LNCaP clone FGC (cell line): Measurements from ENCODE around the gene NEDD4L.
"Not testable (repeated sequence)": the region's sequence is repeated elsewhere in the genome, so short reads cannot be mapped to it uniquely, and the experiment has no call there.

Experiments
- DNase-seq: peaks from one replicate; pipeline ENCODE4 v3.0.0-alpha.2; 2011; ENCODE audit warnings: low read depth
- H3K4me3 ChIP-seq: 2 replicates; pipeline ENCODE4 v1.5.1; 2011; ENCODE audit warnings: mild to moderate bottlenecking, low read depth, low read length, control low read depth
- CTCF ChIP-seq: IDR thresholded peaks from 2 replicates; pipeline ENCODE4 v1.5.1; 2012; ENCODE audit warnings: mild to moderate bottlenecking; ENCODE audit not compliant: control insufficient read depth, insufficient read depth; ENCODE audit errors: extremely low read depth

The NEDD4L gene

GRCh38 chr18:58379443-58379842 lies 335.4 kb downstream of the NEDD4L start:
- no peak for DNase-seq
- no peak overlapping the region for H3K4me3 ChIP-seq
- TF ChIP-seq CTCF = no peak

- not testable (repeated sequence) for H3K4me3 ChIP-seq, DNase-seq
Observed at GRCh38 chr18:58380113-58380512, 336.1 kb downstream of the NEDD4L start.

- TF ChIP-seq CTCF = no peak
- no peak for DNase-seq
- H3K4me3 ChIP-seq = no peak overlapping the region
Observed at GRCh38 chr18:58381676-58382411, 337.8 kb downstream of the NEDD4L start.

GRCh38 chr18:58382446-58382845 lies 338.4 kb downstream of the NEDD4L start:
- H3K4me3 ChIP-seq = no peak overlapping the region
- DNase-seq = no peak
- TF ChIP-seq CTCF = no peak

GRCh38 chr18:58385472-58385871 lies 341.4 kb downstream of the NEDD4L start:
- no peak for TF ChIP-seq CTCF
- no peak overlapping the region for H3K4me3 ChIP-seq
- no peak for DNase-seq

- TF ChIP-seq CTCF = no peak
- no peak for DNase-seq
- no peak overlapping the region for H3K4me3 ChIP-seq
Observed at GRCh38 chr18:58386780-58387179, 342.8 kb downstream of the NEDD4L start.

- H3K4me3 ChIP-seq = no peak overlapping the region
- no peak for DNase-seq
- no peak for TF ChIP-seq CTCF
Observed at GRCh38 chr18:58387716-58388115, 343.7 kb downstream of the NEDD4L start.
